ENCODE data around the gene FTCD. TPM values are rescaled to one million over a fixed set of nuclear protein-coding genes. Genes with fewer than 3 reads are reported as not detected.
"Not testable (repeated sequence)": the region's sequence is repeated elsewhere in the genome, so short reads cannot be mapped to it uniquely, and the experiment has no call there.

The FTCD gene, protein sequence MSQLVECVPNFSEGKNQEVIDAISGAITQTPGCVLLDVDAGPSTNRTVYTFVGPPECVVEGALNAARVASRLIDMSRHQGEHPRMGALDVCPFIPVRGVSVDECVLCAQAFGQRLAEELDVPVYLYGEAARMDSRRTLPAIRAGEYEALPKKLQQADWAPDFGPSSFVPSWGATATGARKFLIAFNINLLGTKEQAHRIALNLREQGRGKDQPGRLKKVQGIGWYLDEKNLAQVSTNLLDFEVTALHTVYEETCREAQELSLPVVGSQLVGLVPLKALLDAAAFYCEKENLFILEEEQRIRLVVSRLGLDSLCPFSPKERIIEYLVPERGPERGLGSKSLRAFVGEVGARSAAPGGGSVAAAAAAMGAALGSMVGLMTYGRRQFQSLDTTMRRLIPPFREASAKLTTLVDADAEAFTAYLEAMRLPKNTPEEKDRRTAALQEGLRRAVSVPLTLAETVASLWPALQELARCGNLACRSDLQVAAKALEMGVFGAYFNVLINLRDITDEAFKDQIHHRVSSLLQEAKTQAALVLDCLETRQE
- polyA plus RNA-seq (2012; ENCODE audit: low read depth, missing spikeins): 0.45 TPM

GRCh38 chr21:46155514-46156377 lies at the start of gene FTCD:
Gene FTCD (minus strand): TSS chr21:46155579. CDS start chr21:46155523, 56 bp downstream.
- DNase-seq (ENCODE audit: insufficient read length, low spot score): no peak
- TF ChIP-seq POLR2AphosphoS5 (IDR thresholded peaks at IDR 0.05; ENCODE audit: low read depth, low read length): no peak
- no peak for TF ChIP-seq SPI1 (IDR thresholded peaks at IDR 0.05; ENCODE audit: low read depth, low read length)
- TF ChIP-seq POLR2A (IDR thresholded peaks at IDR 0.05; ENCODE audit: low read depth, low read length): no peak
- TF ChIP-seq TAF1 (IDR thresholded peaks at IDR 0.05; ENCODE audit: low read depth, low read length): no peak
- no peak for TF ChIP-seq POU2F2 (IDR thresholded peaks at IDR 0.05; ENCODE audit: low read depth, low read length)
- no peak for TF ChIP-seq PAX5 (IDR thresholded peaks at IDR 0.05; ENCODE audit: insufficient read depth, low read length, severe bottlenecking)
- FAIRE-seq: no peak

DNA sequence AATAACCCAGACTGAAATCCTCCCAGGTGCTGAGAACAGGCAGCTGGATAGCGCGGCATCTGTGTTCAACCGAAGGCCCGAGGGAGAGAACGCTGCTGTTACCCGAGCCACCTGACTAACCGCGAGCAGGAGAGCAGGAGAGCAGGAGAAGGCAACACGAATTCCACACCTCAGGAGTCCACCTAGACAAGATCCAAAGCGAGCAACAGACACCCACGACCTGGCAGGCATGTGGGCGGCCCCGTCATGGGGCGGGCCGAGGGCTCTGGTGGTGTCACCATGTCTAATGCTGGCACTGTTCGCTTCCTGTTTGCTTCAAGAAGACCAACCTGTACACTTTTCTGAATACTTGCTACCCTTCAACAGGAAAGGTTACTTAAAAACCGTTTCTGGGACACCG lies 49.8 kb upstream of the FTCD start:
- FAIRE-seq: no peak
- no peak for DNase-seq (ENCODE audit: insufficient read length, low spot score)
- no peak for TF ChIP-seq TAF1 (IDR thresholded peaks at IDR 0.05; ENCODE audit: low read depth, low read length)
- TF ChIP-seq POLR2A (IDR thresholded peaks at IDR 0.05; ENCODE audit: low read depth, low read length): no peak
- TF ChIP-seq POLR2AphosphoS5 (IDR thresholded peaks at IDR 0.05; ENCODE audit: low read depth, low read length): no peak
- TF ChIP-seq SPI1 (IDR thresholded peaks at IDR 0.05; ENCODE audit: low read depth, low read length): no peak
- TF ChIP-seq POU2F2 (IDR thresholded peaks at IDR 0.05; ENCODE audit: low read depth, low read length): no peak
- no peak for TF ChIP-seq PAX5 (IDR thresholded peaks at IDR 0.05; ENCODE audit: insufficient read depth, low read length, severe bottlenecking)

GRCh38 chr21:46203203-46203600 lies 47.8 kb upstream of the FTCD start:
- no peak for TF ChIP-seq SPI1 (IDR thresholded peaks at IDR 0.05; ENCODE audit: low read depth, low read length)
- TF ChIP-seq POLR2A (IDR thresholded peaks at IDR 0.05; ENCODE audit: low read depth, low read length): no peak
- TF ChIP-seq PAX5 (IDR thresholded peaks at IDR 0.05; ENCODE audit: insufficient read depth, low read length, severe bottlenecking): no peak
- TF ChIP-seq POLR2AphosphoS5 (IDR thresholded peaks at IDR 0.05; ENCODE audit: low read depth, low read length): no peak
- no peak for TF ChIP-seq TAF1 (IDR thresholded peaks at IDR 0.05; ENCODE audit: low read depth, low read length)
- TF ChIP-seq POU2F2 (IDR thresholded peaks at IDR 0.05; ENCODE audit: low read depth, low read length): no peak
- FAIRE-seq (no peak), DNase-seq (ENCODE audit: insufficient read length, low spot score) (no peak)

DNA sequence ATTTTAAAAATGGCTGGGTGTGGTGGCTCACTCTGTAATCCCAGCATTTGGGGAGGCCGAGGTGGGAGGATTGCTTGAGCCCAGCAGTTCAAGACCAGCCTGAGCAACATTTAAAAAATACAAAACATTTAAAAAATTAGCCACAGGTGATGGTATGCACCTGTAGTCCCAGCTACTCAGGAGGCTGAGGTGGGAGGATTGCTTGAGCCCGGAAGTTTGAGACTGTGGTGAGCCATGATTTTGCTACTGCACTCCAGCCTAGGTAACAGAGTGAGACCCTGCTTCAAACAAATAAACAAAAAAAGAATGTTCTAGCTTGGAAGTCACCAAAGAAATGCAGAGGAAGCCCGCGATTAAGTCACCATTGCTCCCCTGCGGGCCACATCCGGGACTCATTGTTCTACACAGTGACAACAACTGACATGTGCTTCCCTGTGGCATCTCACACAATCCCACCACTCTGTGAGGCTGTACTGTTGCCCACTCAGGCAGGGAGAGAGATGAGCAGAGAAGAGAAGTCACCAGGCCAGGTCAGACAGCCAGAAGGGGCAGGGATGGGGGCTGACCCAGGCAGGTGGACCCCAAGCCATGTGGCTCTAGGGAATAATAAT lies 47.3 kb upstream of the FTCD start:
- TF ChIP-seq POU2F2 (IDR thresholded peaks at IDR 0.05; ENCODE audit: low read depth, low read length) (no peak), POLR2A (IDR thresholded peaks at IDR 0.05; ENCODE audit: low read depth, low read length) (no peak), PAX5 (IDR thresholded peaks at IDR 0.05; ENCODE audit: insufficient read depth, low read length, severe bottlenecking) (no peak)
- FAIRE-seq (no peak), DNase-seq (ENCODE audit: insufficient read length, low spot score) (no peak)

- FAIRE-seq: not testable (repeated sequence)
These were observed 45.8 kb upstream of the FTCD start for GRCh38 chr21:46200877-46201803.

GRCh38 chr21:46199436-46200373 lies 44.3 kb upstream of the FTCD start:
- TF ChIP-seq POLR2AphosphoS5 (IDR thresholded peaks at IDR 0.05; ENCODE audit: low read depth, low read length): no peak
- TF ChIP-seq POU2F2 (IDR thresholded peaks at IDR 0.05; ENCODE audit: low read depth, low read length): no peak
- TF ChIP-seq SPI1 (IDR thresholded peaks at IDR 0.05; ENCODE audit: low read depth, low read length): no peak
- no peak for TF ChIP-seq POLR2A (IDR thresholded peaks at IDR 0.05; ENCODE audit: low read depth, low read length)
- no peak for TF ChIP-seq TAF1 (IDR thresholded peaks at IDR 0.05; ENCODE audit: low read depth, low read length)
- no peak for TF ChIP-seq PAX5 (IDR thresholded peaks at IDR 0.05; ENCODE audit: insufficient read depth, low read length, severe bottlenecking)
- no peak for DNase-seq (ENCODE audit: insufficient read length, low spot score)
- no peak for FAIRE-seq

More at GRCh38 chr21:46200877-46201803, 45.8 kb upstream of the FTCD start:
- not testable (repeated sequence) for DNase-seq (ENCODE audit: insufficient read length, low spot score)

DNA sequence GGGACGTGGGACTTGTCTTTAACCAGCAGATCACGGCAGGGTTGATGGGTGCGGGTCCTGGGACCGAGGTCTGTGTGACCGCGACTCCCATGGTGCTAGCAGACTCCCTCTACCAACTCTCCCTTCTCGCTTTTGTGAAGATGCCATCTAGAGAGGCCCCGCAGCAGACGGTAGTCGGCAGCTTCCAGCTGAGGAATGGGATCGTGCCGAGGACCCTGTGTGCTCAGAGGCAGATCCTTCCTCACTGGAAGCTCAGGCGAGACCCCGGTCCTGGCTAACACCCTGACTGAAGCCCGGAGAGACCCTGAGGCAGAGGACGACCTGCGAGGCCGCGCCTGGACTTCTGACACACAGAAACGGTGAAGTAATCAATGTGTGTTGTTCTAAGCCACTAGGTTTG lies 41.4 kb upstream of the FTCD start:
- DNase-seq (ENCODE audit: insufficient read length, low spot score) (no peak), FAIRE-seq (no peak)
- no peak for TF ChIP-seq POU2F2 (IDR thresholded peaks at IDR 0.05; ENCODE audit: low read depth, low read length)
- TF ChIP-seq SPI1 (IDR thresholded peaks at IDR 0.05; ENCODE audit: low read depth, low read length): no peak
- no peak for TF ChIP-seq PAX5 (IDR thresholded peaks at IDR 0.05; ENCODE audit: insufficient read depth, low read length, severe bottlenecking)
- TF ChIP-seq TAF1 (IDR thresholded peaks at IDR 0.05; ENCODE audit: low read depth, low read length): no peak
- TF ChIP-seq POLR2A (IDR thresholded peaks at IDR 0.05; ENCODE audit: low read depth, low read length): no peak
- no peak for TF ChIP-seq POLR2AphosphoS5 (IDR thresholded peaks at IDR 0.05; ENCODE audit: low read depth, low read length)
